AG09309 (cell line): Measurements from ENCODE around the gene BLOC1S5.
"Not testable (repeated sequence)": the region's sequence is repeated elsewhere in the genome, so short reads cannot be mapped to it uniquely, and the experiment has no call there.

ENCODE experiments used
- DNase-seq: peaks from one replicate; pipeline ENCODE4 v3.0.0-alpha.2; 2010; ENCODE audit warnings: low read depth
- H3K4me3 ChIP-seq: 2 replicates; pipeline ENCODE4 v1.5.1; 2011; ENCODE audit warnings: mild to moderate bottlenecking, low read depth, low read length, moderate library complexity; ENCODE audit not compliant: control insufficient read depth
- TF ChIP-seq, protein P1 (sequence below): IDR thresholded peaks from 2 replicates; pipeline ENCODE4 v1.5.1; 2011; ENCODE audit warnings: mild to moderate bottlenecking, low read depth, low read length, inconsistent platforms; ENCODE audit not compliant: insufficient read depth, control insufficient read depth; ENCODE audit errors: missing control alignments

Gene BLOC1S5

DNA sequence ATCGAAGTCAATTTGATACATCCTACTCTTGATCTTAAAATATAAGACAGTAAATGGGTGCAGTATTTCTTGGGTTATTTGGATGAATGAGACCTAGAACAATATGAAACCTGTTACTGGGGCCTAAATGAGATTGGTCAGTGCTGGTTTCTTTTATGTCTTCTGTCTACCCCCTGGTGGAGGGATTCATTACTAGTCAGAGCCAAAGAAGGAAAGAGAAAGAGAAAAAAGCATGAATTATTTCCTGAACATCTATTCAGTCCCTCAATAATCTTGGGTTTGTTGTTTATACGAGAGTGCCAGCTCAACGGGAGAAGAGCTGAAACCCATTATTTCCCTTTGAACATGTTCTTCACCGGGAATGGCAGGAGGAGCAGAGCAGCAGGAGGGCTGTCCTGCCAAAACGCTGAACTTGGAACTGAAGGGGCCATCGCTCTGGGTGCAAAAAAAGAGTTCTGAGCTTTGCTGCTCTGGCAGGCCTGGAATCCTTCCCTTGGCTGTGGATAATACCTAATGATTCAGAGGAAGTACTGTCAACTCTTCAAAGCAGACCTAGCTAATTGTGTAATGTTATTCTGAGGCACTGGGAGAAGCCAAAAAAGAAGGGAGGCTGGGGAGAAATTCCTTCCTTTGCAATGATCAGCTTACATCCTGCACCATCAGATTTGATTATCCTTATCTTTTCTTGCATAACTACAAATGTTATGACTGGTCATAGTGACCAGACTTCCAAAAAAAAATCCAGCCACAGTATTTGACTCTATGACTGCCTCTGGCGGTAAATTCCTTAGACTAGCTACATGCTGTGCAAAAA lies 72.0 kb downstream of the BLOC1S5 start:
- peak; percentile 86 for DNase-seq
- TF ChIP-seq, protein P1, sequence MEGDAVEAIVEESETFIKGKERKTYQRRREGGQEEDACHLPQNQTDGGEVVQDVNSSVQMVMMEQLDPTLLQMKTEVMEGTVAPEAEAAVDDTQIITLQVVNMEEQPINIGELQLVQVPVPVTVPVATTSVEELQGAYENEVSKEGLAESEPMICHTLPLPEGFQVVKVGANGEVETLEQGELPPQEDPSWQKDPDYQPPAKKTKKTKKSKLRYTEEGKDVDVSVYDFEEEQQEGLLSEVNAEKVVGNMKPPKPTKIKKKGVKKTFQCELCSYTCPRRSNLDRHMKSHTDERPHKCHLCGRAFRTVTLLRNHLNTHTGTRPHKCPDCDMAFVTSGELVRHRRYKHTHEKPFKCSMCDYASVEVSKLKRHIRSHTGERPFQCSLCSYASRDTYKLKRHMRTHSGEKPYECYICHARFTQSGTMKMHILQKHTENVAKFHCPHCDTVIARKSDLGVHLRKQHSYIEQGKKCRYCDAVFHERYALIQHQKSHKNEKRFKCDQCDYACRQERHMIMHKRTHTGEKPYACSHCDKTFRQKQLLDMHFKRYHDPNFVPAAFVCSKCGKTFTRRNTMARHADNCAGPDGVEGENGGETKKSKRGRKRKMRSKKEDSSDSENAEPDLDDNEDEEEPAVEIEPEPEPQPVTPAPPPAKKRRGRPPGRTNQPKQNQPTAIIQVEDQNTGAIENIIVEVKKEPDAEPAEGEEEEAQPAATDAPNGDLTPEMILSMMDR = peak; percentile 41
- H3K4me3 ChIP-seq = no peak overlapping the region

DNA sequence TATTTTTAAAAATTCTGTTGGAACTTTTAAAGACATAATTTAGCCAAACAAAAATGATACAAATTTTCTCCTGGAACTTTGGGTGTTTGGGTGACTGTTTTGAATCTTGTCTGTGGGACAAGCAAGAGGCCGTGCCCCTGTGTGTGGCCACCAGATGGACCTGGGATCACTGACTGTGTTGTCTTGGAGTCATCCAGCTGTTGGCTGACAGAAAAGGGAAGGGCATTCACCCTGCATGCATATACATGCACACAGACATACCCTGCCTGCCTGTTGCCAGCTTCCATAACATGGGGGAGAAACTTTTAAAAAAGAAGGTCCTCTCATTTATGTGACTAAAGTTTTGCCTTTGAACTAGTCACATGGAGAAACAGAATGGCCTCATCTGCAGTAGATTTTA lies 72.7 kb downstream of the BLOC1S5 start:
- TF ChIP-seq, protein P1 = no peak
- H3K4me3 ChIP-seq = no peak overlapping the region
- no peak for DNase-seq

DNA sequence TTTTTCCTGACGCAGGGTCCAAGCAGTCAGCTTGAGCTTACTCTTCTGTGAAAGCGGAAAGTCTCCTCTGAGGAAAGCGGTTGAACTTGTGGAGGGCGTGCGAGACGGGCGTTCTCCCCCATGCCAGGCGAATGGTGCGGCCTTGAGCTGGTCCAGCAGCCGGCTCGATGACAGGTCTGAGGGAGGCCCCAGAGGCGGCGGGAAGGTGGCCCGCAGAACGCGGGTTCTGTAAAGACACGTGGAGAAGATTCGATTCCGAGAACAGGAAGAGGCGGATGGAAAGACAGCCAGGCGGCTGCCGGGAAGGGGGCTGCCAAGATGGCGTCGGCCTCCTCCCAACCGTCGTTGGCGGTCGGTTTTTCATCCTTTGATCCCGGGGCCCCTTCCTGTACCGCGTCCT lies 78.0 kb downstream of the BLOC1S5 start:
- H3K4me3 ChIP-seq = no peak overlapping the region
- TF ChIP-seq, protein P1 = no peak
- no peak for DNase-seq

DNA sequence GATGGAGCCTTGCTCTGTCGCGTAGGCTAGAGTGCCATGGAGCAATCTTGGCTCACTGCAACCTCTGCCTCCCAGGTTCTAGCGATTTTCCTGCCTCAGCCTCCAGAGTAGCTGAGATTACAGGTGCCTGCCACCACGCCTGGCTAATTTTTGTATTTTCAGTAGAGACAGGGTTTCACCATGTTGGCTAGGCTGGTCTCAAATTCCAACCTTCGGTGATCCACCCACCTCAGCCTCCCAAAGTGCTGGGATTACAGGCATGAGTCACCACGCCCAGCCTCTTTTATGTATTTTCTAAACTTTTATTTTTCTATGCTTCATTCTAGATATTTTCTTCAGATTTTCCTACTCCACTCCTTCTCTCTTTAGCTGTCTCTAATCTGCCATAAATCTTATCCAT lies 80.2 kb downstream of the BLOC1S5 start:
- H3K4me3 ChIP-seq, DNase-seq: not testable (repeated sequence)

DNA sequence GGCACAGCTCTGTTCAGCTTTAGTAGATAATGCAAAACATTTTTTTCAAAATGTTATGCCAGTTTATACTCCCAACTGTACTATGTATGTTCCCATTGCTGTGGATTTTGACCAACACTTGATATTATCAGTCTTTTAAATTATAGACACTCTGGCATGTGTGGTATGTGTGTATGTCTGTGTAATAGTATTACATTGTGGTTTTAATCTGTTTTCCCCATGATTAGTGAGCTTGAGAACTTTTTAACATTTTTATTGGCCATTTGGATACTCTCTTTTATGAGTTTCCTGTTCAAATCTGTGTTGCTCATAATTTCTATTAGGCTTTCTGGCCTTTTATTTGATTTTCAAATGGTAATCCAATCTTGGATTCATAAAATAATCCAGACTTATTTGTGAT lies 84.4 kb downstream of the BLOC1S5 start:
- DNase-seq = no peak
- TF ChIP-seq, protein P1 = no peak
- H3K4me3 ChIP-seq = no peak overlapping the region

DNA sequence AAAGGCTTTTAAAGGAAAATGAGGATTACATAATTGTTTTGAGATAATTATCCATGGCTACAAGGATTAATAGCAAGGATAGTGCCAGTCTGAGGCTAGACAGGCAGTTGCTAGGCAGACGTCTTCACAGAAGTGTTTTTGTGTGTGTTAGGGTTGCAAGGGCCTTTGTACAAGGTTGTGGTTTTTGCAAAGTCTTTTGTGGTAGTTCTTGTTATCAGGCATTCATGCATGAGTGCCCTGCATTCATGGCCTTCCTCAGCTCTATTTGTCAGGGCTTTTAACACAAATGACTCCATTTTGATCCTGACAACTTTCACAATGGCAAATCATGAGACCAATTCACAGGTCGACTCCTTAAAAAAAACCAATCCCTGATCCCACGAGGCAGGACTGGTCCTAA lies 85.5 kb downstream of the BLOC1S5 start:
- TF ChIP-seq, protein P1 = no peak
- H3K4me3 ChIP-seq = no peak overlapping the region
- no peak for DNase-seq

DNA sequence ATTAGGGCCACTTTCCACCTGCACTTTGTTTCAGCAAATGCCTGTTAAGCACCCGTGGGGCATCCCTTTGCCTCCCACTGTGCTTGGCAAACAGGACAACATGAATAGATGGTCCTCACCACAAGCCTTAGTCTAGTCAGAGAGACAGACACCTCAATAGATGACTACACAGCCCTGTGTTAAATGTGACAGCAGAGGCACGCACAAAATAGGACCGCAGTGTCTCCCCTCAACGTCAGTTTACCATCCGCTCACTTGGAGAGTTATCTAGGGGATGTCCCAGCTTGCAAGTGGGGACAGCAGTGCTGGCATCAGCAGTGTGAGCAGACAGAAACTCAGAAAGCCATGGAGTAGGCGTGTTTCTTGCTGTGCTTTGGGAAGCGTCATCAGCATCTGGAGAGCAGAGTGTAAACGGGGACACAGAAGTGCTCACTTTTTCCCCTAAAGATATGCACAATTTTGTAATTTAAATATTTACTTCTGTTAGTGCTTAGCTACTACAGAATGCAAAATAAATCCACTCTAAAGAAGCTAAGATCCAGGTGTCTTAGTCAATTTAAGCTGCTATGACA lies 87.6 kb downstream of the BLOC1S5 start:
- DNase-seq = no peak
- TF ChIP-seq, protein P1 = no peak
- H3K4me3 ChIP-seq = no peak overlapping the region
